Heart left ventricle (tissue), 13 donors: Measurements from ENCODE around the gene ZNF664.

Source experiments
- POLR2A ChIP-seq, 2 donors: fragments of 450-650 bp; IDR thresholded peaks; one replicate each; pipeline ENCODE4 v1.6.1; 2017; ENCODE audit warnings: antibody characterized with exemption in 2 of 2, mild to moderate bottlenecking in 2 of 2, moderate library complexity in 2 of 2
- TF ChIP-seq, protein P1 (sequence below), 12 donors: fragments of 200-600 bp; sonication (generic) in 4 of 12; IDR thresholded peaks; one replicate each; pipeline versions ENCODE4 v1.5.0 to v1.8.0; 2018 to 2022; ENCODE audit warnings: antibody characterized with exemption in 12 of 12, mild to moderate bottlenecking in 5 of 12
- donor health status: ischemic (EF 13 %, LVEDD 7.1; RV severe dilation, severe dysfunction).
- donor health status: DM: no; HTN: yes; CAD: no.
- donor health status: DM: no; HTN: no; CAD: no.
- donor health status: ischemic (EF 25% LVEDD 6.9; RV normal size, moderate dysfunction).
- donor health status: ischemic (EF 25% LVEDD 5.7; RV mildly dilated, moderate dysfunction).
- donor health status: ischemic (EF 35%, LVEDD 5.7; RV mildly dilated, moderate dysfunction).
- donor health status: nonischemic (EF 11% LVEDD 7.7; RV severe dilation, severe dysfunction).
- donor health status: DM: yes; HTN: yes; CAD: no.
- donor health status: PGD.
- donor health status: ischemic (EF 29% LVEDD 5.4; RV normal size, mild dysfunction).
- donor health status: nonischemic (EF 23%, LVEDD 6.1; RV moderate dilation, normal function).

DNA sequence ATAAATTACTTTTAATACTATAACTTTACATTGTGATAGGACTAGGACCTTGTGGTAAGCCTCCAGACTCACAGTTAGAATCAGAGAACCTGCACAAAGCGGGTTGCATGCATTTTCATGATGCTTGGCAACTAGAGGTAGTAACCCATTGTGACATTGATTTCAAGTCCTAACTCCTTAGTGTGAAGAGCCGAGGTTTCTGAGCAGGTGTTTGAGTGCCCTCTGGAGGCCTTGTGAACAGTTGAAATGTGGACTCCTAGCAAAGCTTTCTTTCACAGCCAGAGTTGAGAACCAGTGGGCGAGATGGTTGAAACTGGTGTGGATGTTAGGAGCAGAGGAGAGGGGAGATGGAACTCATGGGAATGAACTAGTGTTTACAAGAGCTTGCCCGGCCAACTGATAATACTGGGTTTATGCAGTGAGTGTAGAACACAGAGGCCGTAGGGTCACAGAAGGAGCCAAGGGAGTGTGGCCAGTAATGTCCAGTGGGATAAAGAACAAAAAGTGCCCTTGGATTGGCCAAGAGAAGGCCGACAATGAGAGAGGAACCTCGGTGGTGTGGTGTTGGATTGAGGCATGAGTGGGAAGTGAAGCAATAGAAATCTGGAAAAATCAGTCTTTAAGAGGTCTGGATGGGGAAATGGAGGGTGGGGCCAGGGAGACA is 10.9 kb downstream of the ZNF664 start:
- TF ChIP-seq, protein P1, sequence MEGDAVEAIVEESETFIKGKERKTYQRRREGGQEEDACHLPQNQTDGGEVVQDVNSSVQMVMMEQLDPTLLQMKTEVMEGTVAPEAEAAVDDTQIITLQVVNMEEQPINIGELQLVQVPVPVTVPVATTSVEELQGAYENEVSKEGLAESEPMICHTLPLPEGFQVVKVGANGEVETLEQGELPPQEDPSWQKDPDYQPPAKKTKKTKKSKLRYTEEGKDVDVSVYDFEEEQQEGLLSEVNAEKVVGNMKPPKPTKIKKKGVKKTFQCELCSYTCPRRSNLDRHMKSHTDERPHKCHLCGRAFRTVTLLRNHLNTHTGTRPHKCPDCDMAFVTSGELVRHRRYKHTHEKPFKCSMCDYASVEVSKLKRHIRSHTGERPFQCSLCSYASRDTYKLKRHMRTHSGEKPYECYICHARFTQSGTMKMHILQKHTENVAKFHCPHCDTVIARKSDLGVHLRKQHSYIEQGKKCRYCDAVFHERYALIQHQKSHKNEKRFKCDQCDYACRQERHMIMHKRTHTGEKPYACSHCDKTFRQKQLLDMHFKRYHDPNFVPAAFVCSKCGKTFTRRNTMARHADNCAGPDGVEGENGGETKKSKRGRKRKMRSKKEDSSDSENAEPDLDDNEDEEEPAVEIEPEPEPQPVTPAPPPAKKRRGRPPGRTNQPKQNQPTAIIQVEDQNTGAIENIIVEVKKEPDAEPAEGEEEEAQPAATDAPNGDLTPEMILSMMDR (IDR thresholded peaks at IDR 0.05): peak; percentile 41 to 78 (median 60)
- no peak for TF ChIP-seq POLR2A (IDR thresholded peaks at IDR 0.05)
